SK-N-SH treated with all-trans-retinoic acid at 6 μM for 48 hours (cell line): ENCODE measurements around the gene C20orf173.

Experiments used
- ATAC-seq: fragments of 200-7000 bp; cut with Tn5 transposase; 3 replicates; pipeline ENCODE4 v1.9.1; 2020; ENCODE audit warnings: mild to moderate bottlenecking, moderate library complexity
- ARNTL ChIP-seq: fragments of 450-650 bp; formaldehyde crosslinking; IDR thresholded peaks from 2 replicates; pipeline ENCODE4 v1.5.0; 2020; ENCODE audit warnings: low read depth, mild to moderate bottlenecking, moderate library complexity, borderline replicate concordance
- BACH2 ChIP-seq: fragments of 250-450 bp; sonication (Bioruptor Pico); IDR thresholded peaks from 2 replicates; pipeline ENCODE4 v1.9.0; 2021; ENCODE audit warnings: mild to moderate bottlenecking, borderline replicate concordance
- CREB5 ChIP-seq: fragments of 250-450 bp; sonication (Bioruptor Pico); IDR thresholded peaks from 2 replicates; pipeline ENCODE4 v1.5.1; 2020; ENCODE audit warnings: low read depth, mild to moderate bottlenecking, moderate library complexity
- CSDC2 ChIP-seq: fragments of 250-450 bp; sonication (Bioruptor Pico); IDR thresholded peaks from 2 replicates; pipeline ENCODE4 v1.5.0; 2020; ENCODE audit warnings: mild to moderate bottlenecking, moderate library complexity
- CSRNP3 ChIP-seq: fragments of 250-450 bp; sonication (Bioruptor Pico); IDR thresholded peaks from 2 replicates; pipeline ENCODE4 v1.5.1; 2021; ENCODE audit warnings: mild to moderate bottlenecking, moderate library complexity
- ESRRG ChIP-seq: fragments of 250-450 bp; sonication (Bioruptor Pico); IDR thresholded peaks from 2 replicates; pipeline ENCODE4 v1.6.1; 2021; ENCODE audit warnings: mild to moderate bottlenecking
- GLIS3 ChIP-seq: fragments of 250-450 bp; sonication (Bioruptor Pico); IDR thresholded peaks from 2 replicates; pipeline ENCODE4 v1.5.0; 2020; ENCODE audit warnings: mild to moderate bottlenecking, moderate library complexity
- OSR1 ChIP-seq: fragments of 250-450 bp; sonication (Bioruptor Pico); IDR thresholded peaks from 2 replicates; pipeline ENCODE4 v1.8.0; 2022; ENCODE audit warnings: moderate library complexity, mild to moderate bottlenecking, inconsistent platforms
- PATZ1 ChIP-seq: fragments of 250-450 bp; sonication (Bioruptor Pico); IDR thresholded peaks from 2 replicates; pipeline ENCODE4 v1.8.0; 2020; ENCODE audit warnings: mild to moderate bottlenecking, moderate library complexity, borderline replicate concordance
- RARB ChIP-seq: fragments of 250-450 bp; sonication (Bioruptor Pico); IDR thresholded peaks from 2 replicates; pipeline ENCODE4 v1.8.0; 2021; ENCODE audit warnings: mild to moderate bottlenecking, moderate library complexity
- SNAI2 ChIP-seq: fragments of 250-450 bp; sonication (Bioruptor Pico); IDR thresholded peaks from 2 replicates; pipeline ENCODE4 v1.5.0; 2020; ENCODE audit warnings: mild to moderate bottlenecking, moderate library complexity
- TCF4 ChIP-seq: fragments of 250-450 bp; sonication (Bioruptor Pico); IDR thresholded peaks from 2 replicates; pipeline ENCODE4 v1.8.0; 2021; ENCODE audit warnings: mild to moderate bottlenecking, moderate library complexity, borderline replicate concordance
- TSHZ2 ChIP-seq: fragments of 250-450 bp; sonication (Bioruptor Pico); IDR thresholded peaks from 2 replicates; pipeline ENCODE4 v1.5.0; 2020; ENCODE audit warnings: mild to moderate bottlenecking, moderate library complexity
- ZFP3 ChIP-seq: fragments of 250-450 bp; sonication (Bioruptor Pico); IDR thresholded peaks from 2 replicates; pipeline ENCODE4 v1.5.0; 2020; ENCODE audit warnings: mild to moderate bottlenecking, moderate library complexity
- ZNF565 ChIP-seq: fragments of 450-650 bp; formaldehyde crosslinking; conservative IDR thresholded peaks from 2 replicates; pipeline ENCODE4 v1.5.0; 2020; ENCODE audit warnings: low read depth, mild to moderate bottlenecking, moderate library complexity
- ZNF70 ChIP-seq: fragments of 450-650 bp; formaldehyde crosslinking; IDR thresholded peaks from 2 replicates; pipeline ENCODE4 v1.5.0; 2020; ENCODE audit warnings: mild to moderate bottlenecking, moderate library complexity
- ZNF8 ChIP-seq: fragments of 450-650 bp; formaldehyde crosslinking; IDR thresholded peaks from 2 replicates; pipeline ENCODE4 v1.5.0; 2020; ENCODE audit warnings: mild to moderate bottlenecking, moderate library complexity

C20orf173 gene

GRCh38 chr20:35576816-35577215 lies 47.4 kb upstream of the C20orf173 start:
- TF ChIP-seq SNAI2 (no peak), TSHZ2 (no peak), ZNF70 (CRISPR knock-in tag) (no peak), RARB (CRISPR knock-in tag) (no peak), PATZ1 (CRISPR knock-in tag) (no peak), ZFP3 (CRISPR knock-in tag) (no peak), TCF4 (no peak), GLIS3 (no peak), ESRRG (CRISPR knock-in tag) (no peak), CSRNP3 (no peak), ARNTL (CRISPR knock-in tag) (no peak)
- ATAC-seq: no peak

GRCh38 chr20:35575958-35576357 lies 46.5 kb upstream of the C20orf173 start:
- ATAC-seq: no peak

GRCh38 chr20:35572838-35573237 lies 43.4 kb upstream of the C20orf173 start:
- no peak for ATAC-seq
- TF ChIP-seq ZNF565 (CRISPR knock-in tag) (no peak), RARB (CRISPR knock-in tag) (no peak), SNAI2 (no peak), CSDC2 (no peak), ESRRG (CRISPR knock-in tag) (no peak), GLIS3 (no peak), ZNF8 (no peak), ARNTL (CRISPR knock-in tag) (no peak), CREB5 (CRISPR knock-in tag) (no peak), TSHZ2 (no peak), BACH2 (no peak)

More at GRCh38 chr20:35575958-35576357, 46.5 kb upstream of the C20orf173 start:
- no peak for TF ChIP-seq OSR1 (CRISPR knock-in tag)
- TF ChIP-seq TCF4: no peak

GRCh38 chr20:35571555-35571954 lies 42.1 kb upstream of the C20orf173 start:
- ATAC-seq: no peak
- TF ChIP-seq ARNTL (CRISPR knock-in tag) (no peak), CREB5 (CRISPR knock-in tag) (no peak), BACH2 (no peak), ZFP3 (CRISPR knock-in tag) (no peak), GLIS3 (no peak), OSR1 (CRISPR knock-in tag) (no peak)
